ENCODE results near the gene NDUFAB1.
"Not testable (repeated sequence)": the region's sequence is repeated elsewhere in the genome, so short reads cannot be mapped to it uniquely, and the experiment has no call there.

NDUFAB1 gene

GRCh38 chr16:23549938-23550337 lies 46.2 kb downstream of the NDUFAB1 start:
- no peak for DNase-seq

DNA sequence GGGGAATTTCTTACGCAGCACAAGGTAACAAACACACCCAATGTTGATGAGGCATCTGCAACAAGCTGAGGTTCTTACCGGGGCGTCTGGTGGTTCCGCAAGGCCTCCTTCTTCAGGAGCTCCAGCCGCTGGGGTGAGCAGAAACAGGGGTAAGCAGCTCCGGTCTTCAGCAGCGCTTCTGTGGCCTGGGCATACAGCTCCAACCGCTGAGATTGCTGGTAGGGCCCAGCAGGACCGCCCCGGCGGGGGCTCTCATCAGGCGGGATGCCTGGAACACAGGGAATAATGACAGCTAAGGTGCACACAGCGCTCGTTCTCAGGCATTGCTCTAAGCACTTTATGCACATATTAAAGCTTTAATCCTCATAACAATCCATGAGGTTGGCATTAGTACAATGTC lies 51.7 kb downstream of the NDUFAB1 start:
- no peak for DNase-seq

DNA sequence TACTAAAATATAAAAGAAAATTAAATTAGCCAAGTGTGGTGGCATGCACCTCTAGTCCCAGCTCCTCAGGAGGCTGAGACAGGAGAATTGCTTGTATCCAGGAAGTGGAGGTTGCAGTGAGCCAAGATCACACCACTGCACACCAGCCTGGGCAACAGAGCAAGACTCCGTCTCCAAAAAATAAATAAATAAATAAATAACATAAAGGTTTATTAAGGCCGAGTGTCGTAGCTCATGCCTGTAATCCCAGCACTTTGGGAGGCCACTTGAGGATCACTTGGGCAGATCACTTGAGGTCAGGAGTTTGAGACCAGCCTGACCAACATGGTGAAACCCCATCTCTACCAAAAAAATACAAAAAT lies 55.3 kb downstream of the NDUFAB1 start:
- DNase-seq: not testable (repeated sequence)

DNA sequence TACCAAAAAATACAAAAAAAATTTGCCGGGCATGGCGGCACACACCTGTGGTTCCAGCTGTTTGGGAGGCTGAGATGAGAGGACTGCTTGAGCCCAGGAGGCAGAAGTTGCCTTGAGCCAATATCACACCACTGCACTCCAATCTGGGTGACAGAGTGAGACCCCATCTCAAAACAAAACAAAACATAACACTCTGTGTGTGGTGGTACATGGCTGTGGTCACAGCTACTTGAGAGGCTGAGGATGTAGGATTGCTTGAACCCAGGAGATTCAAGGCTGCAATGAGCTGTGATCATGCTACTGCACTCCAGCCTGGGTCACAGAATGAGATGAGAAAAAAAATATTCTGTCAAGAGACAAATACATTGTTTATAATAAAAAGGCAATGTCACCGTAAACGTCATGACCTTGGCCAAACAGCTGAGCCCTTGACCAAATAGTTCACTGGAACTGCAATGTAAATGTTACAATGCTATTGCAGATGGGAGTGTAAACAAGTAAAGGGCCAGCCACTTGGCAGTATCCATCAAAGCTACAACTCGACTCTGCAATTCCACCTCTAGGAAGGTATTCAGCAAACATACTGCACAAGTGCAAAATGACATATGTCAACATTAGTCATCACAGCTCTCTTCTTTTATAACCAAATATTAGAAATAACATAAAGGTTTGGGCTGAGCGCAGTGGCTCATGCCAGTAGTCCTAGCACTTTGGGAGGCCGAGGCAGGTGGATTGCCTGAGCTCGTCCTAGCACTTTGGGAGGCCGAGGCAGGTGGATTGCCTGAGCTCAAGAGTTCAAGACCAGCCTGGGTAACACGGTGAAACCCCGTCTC lies 55.9 kb downstream of the NDUFAB1 start:
- no peak for DNase-seq

- no peak for DNase-seq
These were observed 57.2 kb downstream of the NDUFAB1 start for GRCh38 chr16:23538919-23539278.

GRCh38 chr16:23537390-23537789 lies 58.7 kb downstream of the NDUFAB1 start:
- DNase-seq: no peak

GRCh38 chr16:23535901-23536300 lies 60.2 kb downstream of the NDUFAB1 start:
- no peak for DNase-seq

DNA sequence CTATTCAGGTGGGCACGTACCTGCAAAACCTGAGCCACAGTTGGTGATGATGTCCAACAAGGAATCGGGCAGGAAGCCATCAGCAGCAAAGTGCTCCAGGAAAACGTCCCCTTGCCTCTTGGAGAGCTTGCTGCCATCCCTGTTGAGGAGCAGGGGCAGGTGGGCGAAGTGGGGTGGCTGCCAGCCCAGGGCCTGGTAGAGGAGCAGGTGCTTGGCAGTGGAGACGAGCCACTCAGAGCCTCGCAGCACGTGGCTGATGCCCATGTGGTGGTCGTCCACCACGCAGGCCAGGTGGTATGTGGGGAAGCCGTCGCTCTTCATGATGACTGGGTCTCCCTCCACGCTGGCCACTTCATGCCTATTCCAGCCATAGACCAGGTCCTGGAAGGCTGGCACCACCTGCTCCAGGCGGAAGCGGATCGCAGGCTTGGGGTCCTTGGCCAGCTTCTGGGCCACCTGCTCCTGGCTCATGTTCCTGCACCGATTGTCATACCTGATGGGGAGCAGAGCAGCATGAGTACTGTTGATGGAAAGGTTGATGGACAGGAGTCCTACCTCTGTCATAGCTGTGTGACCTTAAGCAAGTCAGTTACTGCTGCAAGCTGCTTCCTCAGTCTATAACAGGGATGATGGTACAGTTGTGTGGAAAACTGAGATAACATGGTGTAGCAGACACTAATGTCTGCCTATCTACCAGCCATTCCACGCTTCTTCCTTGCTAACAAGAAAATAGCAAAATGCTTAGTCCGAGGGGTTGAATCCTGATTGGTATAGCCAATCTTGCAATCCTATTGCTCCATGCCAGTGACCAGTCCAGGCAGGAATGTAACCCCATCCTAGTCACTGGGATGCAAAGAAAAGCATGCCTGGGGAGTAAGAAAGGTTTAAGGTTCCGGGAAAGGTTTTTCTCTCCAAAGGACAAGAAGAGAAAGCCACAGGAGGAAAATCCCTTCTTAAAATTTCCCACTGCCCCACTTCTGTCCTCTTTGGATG lies 61.0 kb downstream of the NDUFAB1 start:
- no peak for DNase-seq

- no peak for DNase-seq
These were observed 63.7 kb downstream of the NDUFAB1 start for GRCh38 chr16:23532448-23532847.
